Fibroblast of lung (primary cell): ENCODE measurements around the gene FJX1.

Source experiments
- EZH2 ChIP-seq: IDR thresholded peaks from 2 replicates; pipeline ENCODE4 v1.5.1; 2012; ENCODE audit warnings: low read length, control low read depth, mild to moderate bottlenecking; ENCODE audit errors: missing control alignments
- TF ChIP-seq, protein P1 (sequence below), 2 donors: IDR thresholded peaks in 1 of 2; conservative IDR thresholded peaks in 1 of 2; 1 replicate in 1 of 2; 2 replicates in 1 of 2; pipeline ENCODE4 v1.5.1; 2011 to 2012; ENCODE audit warnings: low read length in 2 of 2, control low read depth in 1 of 2, inconsistent platforms in 1 of 2, low read depth in 1 of 2, mild to moderate bottlenecking in 1 of 2

DNA sequence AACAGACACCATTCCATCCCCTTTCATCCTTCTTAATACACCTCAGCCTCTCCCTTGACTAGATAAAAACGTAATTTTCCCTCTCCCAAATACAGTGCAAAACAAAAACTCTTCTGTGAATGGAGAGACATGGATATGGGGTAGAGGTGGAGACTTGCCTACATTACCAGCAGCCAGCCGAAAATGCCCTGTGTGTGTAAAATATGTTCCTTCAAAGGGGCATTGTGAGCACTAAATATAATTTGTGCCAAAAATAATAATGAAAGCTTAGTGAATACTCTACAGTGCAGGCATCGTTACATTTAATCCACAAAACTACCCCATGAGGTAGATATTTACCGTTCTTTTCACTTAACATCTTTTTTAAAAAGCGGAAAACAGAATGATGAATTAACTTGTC is 43.3 kb downstream of the FJX1 start:
- TF ChIP-seq, protein P1, sequence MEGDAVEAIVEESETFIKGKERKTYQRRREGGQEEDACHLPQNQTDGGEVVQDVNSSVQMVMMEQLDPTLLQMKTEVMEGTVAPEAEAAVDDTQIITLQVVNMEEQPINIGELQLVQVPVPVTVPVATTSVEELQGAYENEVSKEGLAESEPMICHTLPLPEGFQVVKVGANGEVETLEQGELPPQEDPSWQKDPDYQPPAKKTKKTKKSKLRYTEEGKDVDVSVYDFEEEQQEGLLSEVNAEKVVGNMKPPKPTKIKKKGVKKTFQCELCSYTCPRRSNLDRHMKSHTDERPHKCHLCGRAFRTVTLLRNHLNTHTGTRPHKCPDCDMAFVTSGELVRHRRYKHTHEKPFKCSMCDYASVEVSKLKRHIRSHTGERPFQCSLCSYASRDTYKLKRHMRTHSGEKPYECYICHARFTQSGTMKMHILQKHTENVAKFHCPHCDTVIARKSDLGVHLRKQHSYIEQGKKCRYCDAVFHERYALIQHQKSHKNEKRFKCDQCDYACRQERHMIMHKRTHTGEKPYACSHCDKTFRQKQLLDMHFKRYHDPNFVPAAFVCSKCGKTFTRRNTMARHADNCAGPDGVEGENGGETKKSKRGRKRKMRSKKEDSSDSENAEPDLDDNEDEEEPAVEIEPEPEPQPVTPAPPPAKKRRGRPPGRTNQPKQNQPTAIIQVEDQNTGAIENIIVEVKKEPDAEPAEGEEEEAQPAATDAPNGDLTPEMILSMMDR (conservative IDR thresholded peaks at IDR 0.05 in 1 of 2, IDR thresholded peaks at IDR 0.05 in 1 of 2; ENCODE audit: low read depth in 1 of 2, low read length in 2 of 2), result no peak
- no peak for TF ChIP-seq EZH2
